Tibial artery (tissue), 4 donors: ENCODE data around the gene LMF1.

Source experiments
- DNase-seq, 2 donors: peaks; one replicate each; pipeline ENCODE4 v3.0.0-alpha.2; 2019
- H3K27ac ChIP-seq, 2 donors: fragments of 200-600 bp; sonication (generic) in 1 of 2; 1 replicate in 1 of 2; 2 replicates in 1 of 2; pipeline ENCODE4 v1.5.1; 2018 to 2019; ENCODE audit warnings: mild to moderate bottlenecking in 1 of 2
- H3K27me3 ChIP-seq, 2 donors: fragments of 200-600 bp; sonication (generic) in 1 of 2; one replicate each; pipeline versions ENCODE4 v1.5.1 to v1.6.0; 2016 to 2019
- H3K36me3 ChIP-seq, 3 donors: fragments of 200-600 bp; sonication (generic) in 2 of 3; one replicate each; pipeline ENCODE4 v1.5.1; 2016 to 2019; ENCODE audit warnings: mild to moderate bottlenecking in 2 of 3
- H3K4me1 ChIP-seq, 4 donors: fragments of 200-600 bp; sonication (generic) in 2 of 4; 1 replicate in 3 of 4; 2 replicates in 1 of 4; pipeline ENCODE4 v1.5.1; 2016 to 2019
- H3K4me3 ChIP-seq, 2 donors: fragments of 200-600 bp; sonication (generic) in 1 of 2; 1 replicate in 1 of 2; 2 replicates in 1 of 2; pipeline ENCODE4 v1.5.1; 2018 to 2019; ENCODE audit warnings: mild to moderate bottlenecking in 2 of 2
- H3K9me3 ChIP-seq, 3 donors: fragments of 200-600 bp; sonication (generic) in 1 of 3; one replicate each; pipeline ENCODE4 v1.5.1; 2016 to 2019
- intact Hi-C: fragments of 100-400 bp; cut with DNase I; formaldehyde crosslinking; loops from one replicate; pipeline ENCODE4 v1.15.0; 2023; ENCODE audit warnings: low total_unique reads
- TF ChIP-seq, protein P1 (sequence below), 2 experiments: fragments of 200-600 bp in 1 of 2; fragments of 450-650 bp in 1 of 2; IDR thresholded peaks; one replicate each; pipeline ENCODE4 v1.5.1; 2017 to 2019; ENCODE audit warnings: antibody characterized with exemption in 2 of 2, mild to moderate bottlenecking in 1 of 2, moderate library complexity in 1 of 2

Gene LMF1

GRCh38 chr16:911604-912321 is 59.0 kb downstream of the LMF1 start:
- TF ChIP-seq, protein P1, sequence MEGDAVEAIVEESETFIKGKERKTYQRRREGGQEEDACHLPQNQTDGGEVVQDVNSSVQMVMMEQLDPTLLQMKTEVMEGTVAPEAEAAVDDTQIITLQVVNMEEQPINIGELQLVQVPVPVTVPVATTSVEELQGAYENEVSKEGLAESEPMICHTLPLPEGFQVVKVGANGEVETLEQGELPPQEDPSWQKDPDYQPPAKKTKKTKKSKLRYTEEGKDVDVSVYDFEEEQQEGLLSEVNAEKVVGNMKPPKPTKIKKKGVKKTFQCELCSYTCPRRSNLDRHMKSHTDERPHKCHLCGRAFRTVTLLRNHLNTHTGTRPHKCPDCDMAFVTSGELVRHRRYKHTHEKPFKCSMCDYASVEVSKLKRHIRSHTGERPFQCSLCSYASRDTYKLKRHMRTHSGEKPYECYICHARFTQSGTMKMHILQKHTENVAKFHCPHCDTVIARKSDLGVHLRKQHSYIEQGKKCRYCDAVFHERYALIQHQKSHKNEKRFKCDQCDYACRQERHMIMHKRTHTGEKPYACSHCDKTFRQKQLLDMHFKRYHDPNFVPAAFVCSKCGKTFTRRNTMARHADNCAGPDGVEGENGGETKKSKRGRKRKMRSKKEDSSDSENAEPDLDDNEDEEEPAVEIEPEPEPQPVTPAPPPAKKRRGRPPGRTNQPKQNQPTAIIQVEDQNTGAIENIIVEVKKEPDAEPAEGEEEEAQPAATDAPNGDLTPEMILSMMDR (IDR thresholded peaks at IDR 0.05): no peak
- Histone ChIP-seq H3K4me3 (no peak overlapping the region), H3K9me3 (peaks cover 0 to 5% (median 0%) of the 10 kb centered on the region in 3 donors), H3K36me3 (peaks cover 23 to 64% (median 29%) of the 10 kb centered on the region in 3 donors), H3K27me3 (no peaks in the 10 kb centered on the region), H3K27ac (no peak overlapping the region), H3K4me1 (no peaks in the 10 kb centered on the region)
- intact Hi-C loops: no loop called here
- DNase-seq: no peak

DNA sequence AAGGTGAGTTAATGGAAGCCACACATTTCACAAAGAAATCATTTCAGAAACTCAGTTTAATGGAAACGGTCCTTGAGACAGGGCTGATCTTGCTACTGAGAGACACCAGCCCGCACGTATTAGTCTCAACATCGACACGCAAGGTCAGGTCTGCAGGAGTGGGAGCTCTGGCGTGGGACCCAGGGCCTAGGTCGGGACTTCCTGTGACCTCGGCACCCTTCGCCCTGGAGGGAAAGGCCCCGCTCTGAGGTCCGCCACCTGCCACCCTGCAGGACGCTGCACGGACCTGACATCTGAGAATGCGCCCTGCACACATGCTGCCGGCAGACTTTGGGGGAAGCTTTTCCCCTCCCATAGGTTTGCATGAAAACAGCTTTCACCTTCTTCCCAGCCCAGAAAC is 59.7 kb downstream of the LMF1 start:
- TF ChIP-seq, protein P1 (IDR thresholded peaks at IDR 0.05): no peak
- H3K9me3 ChIP-seq: peaks cover 0 to 5% (median 0%) of the 10 kb centered on the region in 3 donors
- intact Hi-C loops: no loop called here
- DNase-seq: no peak
- no peak overlapping the region for H3K4me3 ChIP-seq
- H3K27ac ChIP-seq: no peak overlapping the region
- H3K36me3 ChIP-seq: peaks cover 27 to 69% (median 36%) of the 10 kb centered on the region in 3 donors
- H3K27me3 ChIP-seq: no peaks in the 10 kb centered on the region
- H3K4me1 ChIP-seq: no peaks in the 10 kb centered on the region

GRCh38 chr16:910181-910580 is 60.6 kb downstream of the LMF1 start:
- Histone ChIP-seq H3K4me1 (no peaks in the 10 kb centered on the region), H3K9me3 (peaks cover 0 to 5% (median 0%) of the 10 kb centered on the region in 3 donors), H3K27me3 (no peaks in the 10 kb centered on the region), H3K4me3 (no peak overlapping the region), H3K27ac (no peak overlapping the region), H3K36me3 (peaks cover 27 to 75% (median 39%) of the 10 kb centered on the region in 3 donors)
- DNase-seq: no peak
- TF ChIP-seq, protein P1 (IDR thresholded peaks at IDR 0.05): no peak
- intact Hi-C loops: no loop called here

DNA sequence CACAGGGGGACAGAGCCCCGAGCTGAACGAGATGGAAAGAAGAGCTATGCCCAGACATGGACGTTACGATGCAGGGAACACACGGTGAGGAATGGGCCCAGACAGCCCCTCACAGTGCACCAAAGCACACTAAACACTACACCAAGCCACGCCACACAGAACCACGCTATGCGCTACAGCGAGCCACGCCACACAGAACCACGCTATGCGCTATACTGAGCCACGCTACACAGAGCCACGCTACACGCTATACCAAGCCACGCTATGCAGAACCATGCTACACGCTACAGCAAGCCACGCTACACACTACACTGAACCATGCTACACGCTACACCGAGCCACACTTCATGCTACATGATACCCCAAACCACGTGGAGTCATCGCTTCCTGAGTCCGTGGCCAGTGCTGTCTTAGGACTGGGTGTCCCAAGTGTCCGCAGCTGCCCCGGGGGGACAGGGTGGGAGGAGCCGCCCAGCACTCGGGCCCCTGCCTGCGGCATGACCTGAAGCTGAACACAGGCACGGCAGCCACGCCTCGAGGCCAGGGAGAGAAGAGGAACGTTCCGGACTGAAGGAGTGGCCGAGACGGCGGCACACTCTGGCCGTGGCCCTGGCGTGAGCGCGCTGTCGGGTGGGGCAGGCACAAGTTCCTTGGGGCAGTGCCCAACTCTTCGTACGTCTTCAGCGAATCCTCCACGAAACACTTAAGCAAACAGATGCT is 61.3 kb downstream of the LMF1 start:
- Histone ChIP-seq H3K36me3 (peaks cover 27 to 75% (median 39%) of the 10 kb centered on the region in 3 donors), H3K27ac (no peak overlapping the region), H3K4me3 (no peak overlapping the region), H3K9me3 (peaks cover 0 to 5% (median 0%) of the 10 kb centered on the region in 3 donors), H3K4me1 (no peaks in the 10 kb centered on the region), H3K27me3 (no peaks in the 10 kb centered on the region)
- intact Hi-C loops: no loop called here
- DNase-seq: no peak
- TF ChIP-seq, protein P1 (IDR thresholded peaks at IDR 0.05): no peak

DNA sequence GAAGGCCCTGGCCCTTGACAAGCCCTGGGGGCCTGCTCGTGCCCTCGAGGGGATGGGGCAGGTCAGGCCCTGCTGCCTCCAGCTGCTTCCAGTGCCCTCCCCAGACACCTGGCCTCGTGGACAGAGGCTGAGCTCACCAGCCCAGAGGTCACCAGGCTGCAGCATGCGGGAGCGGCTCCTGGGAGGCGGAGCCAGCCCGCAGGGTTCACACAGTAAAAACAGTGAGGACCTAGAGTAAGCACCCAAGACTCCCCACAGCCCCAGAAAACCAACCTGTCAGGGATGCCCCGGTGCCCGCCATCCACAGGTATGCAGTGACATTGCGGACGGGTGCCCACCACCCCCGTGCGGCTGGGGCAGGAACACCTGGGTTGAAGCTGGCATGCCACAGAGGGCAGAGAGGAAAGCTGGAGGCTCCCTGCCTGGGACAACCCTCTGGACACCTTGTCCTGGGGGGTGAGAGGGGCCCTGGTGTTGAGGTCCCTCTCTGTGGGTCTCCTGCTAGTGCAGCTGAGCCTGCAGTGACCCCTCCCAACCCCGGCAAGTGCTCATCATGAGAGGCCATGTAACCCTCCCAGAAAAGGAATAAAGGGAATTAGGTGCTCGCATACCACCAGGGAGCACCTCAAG is 62.1 kb downstream of the LMF1 start:
- Histone ChIP-seq H3K36me3 (peaks cover 27 to 71% (median 39%) of the 10 kb centered on the region in 3 donors), H3K27ac (no peak overlapping the region), H3K27me3 (no peaks in the 10 kb centered on the region), H3K9me3 (peaks cover 0 to 5% (median 0%) of the 10 kb centered on the region in 3 donors), H3K4me1 (no peaks in the 10 kb centered on the region), H3K4me3 (no peak overlapping the region)
- intact Hi-C loops: no loop called here
- TF ChIP-seq, protein P1 (IDR thresholded peaks at IDR 0.05): no peak
- DNase-seq: no peak
